Subcutaneous abdominal adipose tissue (tissue), 5 donors: ENCODE data around the gene PROX2.

Source experiments
- H3K27ac ChIP-seq: one replicate; pipeline ENCODE4 v1.7.0; 2013; ENCODE audit warnings: low read depth, mild to moderate bottlenecking, inconsistent platforms, low read length, moderate library complexity
- H3K27me3 ChIP-seq, 5 donors: one replicate each; pipeline ENCODE4 v1.7.0; 2013; ENCODE audit warnings: low read length in 5 of 5, inconsistent platforms in 1 of 5; ENCODE audit not compliant: control insufficient read depth in 5 of 5, insufficient read depth in 4 of 5
- H3K36me3 ChIP-seq, 5 donors: one replicate each; pipeline ENCODE4 v1.7.0; 2013; ENCODE audit warnings: low read length in 5 of 5; ENCODE audit not compliant: control insufficient read depth in 5 of 5, insufficient read depth in 5 of 5
- H3K4me1 ChIP-seq, 5 donors: one replicate each; pipeline ENCODE4 v1.7.0; 2013; ENCODE audit warnings: low read length in 5 of 5, mild to moderate bottlenecking in 3 of 5, moderate library complexity in 1 of 5; ENCODE audit not compliant: control insufficient read depth in 5 of 5, insufficient read depth in 5 of 5
- H3K4me3 ChIP-seq, 5 donors: one replicate each; pipeline ENCODE4 v1.7.0; 2013; ENCODE audit warnings: low read length in 5 of 5, low read depth in 1 of 5
- H3K9ac ChIP-seq, 5 donors: one replicate each; pipeline ENCODE4 v1.7.0; 2013; ENCODE audit warnings: low read length in 5 of 5, mild to moderate bottlenecking in 4 of 5, moderate library complexity in 3 of 5
- H3K9me3 ChIP-seq, 5 donors: one replicate each; pipeline ENCODE4 v1.7.0; 2013; ENCODE audit warnings: low read length in 5 of 5; ENCODE audit not compliant: control insufficient read depth in 5 of 5
- donor health status: healthy.
- donor health status: healthy.
- donor health status: healthy.
- donor health status: healthy.
- donor health status: healthy.

Gene PROX2

GRCh38 chr14:74875941-74876913, at the start of gene PROX2:
Gene PROX2, minus strand, starts transcription at chr14:74876145. Its CDS starts 12,311 bp downstream, at chr14:74863834.
- H3K27ac ChIP-seq = no peak within 1 kb of the TSS
- H3K9ac ChIP-seq = no peak within 1 kb of the TSS
- peaks cover 0 to 14% (median 9%) of the 10 kb centered on the region in 5 donors for H3K4me1 ChIP-seq
- H3K9me3 ChIP-seq = no peaks in the 10 kb centered on the region
- no peaks in the 10 kb centered on the region for H3K27me3 ChIP-seq
- no peak within 1 kb of the TSS for H3K4me3 ChIP-seq
- H3K36me3 ChIP-seq = no peaks in the 10 kb centered on the region

GRCh38 chr14:74924061-74924460, 48.1 kb upstream of the PROX2 start:
- Histone ChIP-seq H3K36me3 (peaks cover 0 to 4% (median 0%) of the 10 kb centered on the region in 5 donors), H3K27me3 (no peaks in the 10 kb centered on the region), H3K27ac (no peak overlapping the region), H3K9me3 (no peaks in the 10 kb centered on the region), H3K4me3 (no peak overlapping the region), H3K9ac (no peak overlapping the region), H3K4me1 (peaks cover 0 to 15% (median 11%) of the 10 kb centered on the region in 5 donors)

- H3K36me3 ChIP-seq = peaks cover 0 to 4% (median 0%) of the 10 kb centered on the region in 5 donors
- H3K9ac ChIP-seq = peak within 1 kb of the TSS in 4 of 5 donors; percentile 77 to 94 (median 84)
- peaks cover 5 to 23% (median 19%) of the 10 kb centered on the region in 5 donors for H3K4me1 ChIP-seq
- H3K4me3 ChIP-seq = peak within 1 kb of the TSS; percentile 56 to 77 (median 66)
- no peaks in the 10 kb centered on the region for H3K9me3 ChIP-seq
- H3K27ac ChIP-seq = no peak within 1 kb of the TSS
- no peaks in the 10 kb centered on the region for H3K27me3 ChIP-seq
These were observed 46.9 kb upstream of the PROX2 start, which contains the start of gene RPS6KL1 for GRCh38 chr14:74922752-74923401. Gene RPS6KL1, minus strand, starts transcription at chr14:74923260. Its CDS starts 1,719 bp downstream, at chr14:74921541.

DNA sequence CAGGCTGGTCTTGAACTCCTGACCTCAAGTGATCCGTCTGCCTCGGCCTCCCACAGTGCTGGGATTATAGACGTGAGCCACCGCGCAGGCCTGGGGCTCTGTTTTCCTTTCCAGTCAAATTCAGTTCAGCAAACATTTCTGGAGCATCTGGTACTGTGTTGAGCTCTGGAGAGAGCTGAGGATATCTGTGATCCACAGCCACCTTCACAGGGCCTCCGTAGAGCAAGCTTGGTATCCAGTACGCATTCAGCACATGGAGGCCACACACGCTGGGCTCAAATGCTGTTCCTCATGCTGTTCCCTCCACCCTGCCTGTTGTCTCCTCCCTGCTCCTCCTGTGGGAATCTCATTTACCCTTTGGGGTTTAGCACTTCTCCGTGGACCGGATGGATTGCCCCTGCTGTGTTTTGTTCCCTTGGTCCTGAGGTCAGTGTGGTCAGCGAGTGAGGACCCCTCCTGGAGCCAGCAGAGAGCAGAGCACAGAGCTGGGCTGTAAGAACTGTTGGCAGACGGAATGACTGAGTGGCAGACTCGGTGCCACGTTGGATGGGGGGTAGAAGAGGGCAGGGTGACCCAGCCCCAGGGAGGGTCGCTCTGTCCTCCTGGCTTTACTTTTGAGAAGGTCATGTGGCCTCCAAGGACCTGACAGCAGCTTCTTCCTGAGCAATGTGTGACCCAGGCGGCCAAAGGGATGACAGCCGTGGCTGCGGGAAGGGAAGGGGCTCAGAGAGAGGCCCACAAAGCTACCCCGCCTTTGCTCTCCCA, 46.2 kb upstream of the PROX2 start:
- H3K36me3 ChIP-seq = peaks cover 0 to 4% (median 0%) of the 10 kb centered on the region in 5 donors
- no peaks in the 10 kb centered on the region for H3K27me3 ChIP-seq
- no peak overlapping the region for H3K27ac ChIP-seq
- H3K4me1 ChIP-seq = peaks cover 11 to 30% (median 26%) of the 10 kb centered on the region in 5 donors
- H3K9me3 ChIP-seq = no peaks in the 10 kb centered on the region
- peak overlapping the region in 4 of 5 donors; percentile 77 to 94 (median 84) for H3K9ac ChIP-seq
- H3K4me3 ChIP-seq = peak overlapping the region; percentile 56 to 77 (median 66)

DNA sequence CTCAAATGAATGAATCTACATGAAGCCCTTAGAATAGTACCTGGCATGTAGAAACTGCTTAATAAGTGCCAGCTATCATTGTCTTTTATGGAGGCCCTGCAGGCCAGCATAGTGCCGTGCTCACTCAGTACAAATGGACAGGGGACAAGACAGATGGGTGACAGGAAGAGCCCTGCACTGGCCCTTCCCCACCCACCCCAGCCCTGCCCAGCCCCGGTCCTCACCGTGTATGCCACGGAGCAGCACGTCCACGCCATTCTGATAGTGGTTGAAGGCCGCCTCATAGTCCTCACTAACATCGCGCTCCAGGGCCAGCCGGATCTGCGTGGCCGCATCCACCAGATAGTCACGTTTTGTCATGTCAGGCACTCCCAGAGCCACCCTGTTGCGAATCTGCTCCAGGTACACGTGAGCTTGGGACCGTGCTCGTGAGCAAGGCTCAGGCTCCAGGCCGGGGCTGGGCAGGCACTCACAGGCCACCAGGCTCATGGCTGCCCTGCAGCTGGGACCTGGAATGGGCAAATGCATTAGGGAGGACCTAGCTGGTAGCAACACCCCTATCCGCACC, 45.2 kb upstream of the PROX2 start:
- Histone ChIP-seq H3K27ac (no peak overlapping the region), H3K36me3 (peaks cover 0 to 4% (median 0%) of the 10 kb centered on the region in 5 donors), H3K9me3 (no peaks in the 10 kb centered on the region), H3K4me1 (peaks cover 15 to 38% (median 34%) of the 10 kb centered on the region in 5 donors), H3K9ac (no peak overlapping the region), H3K27me3 (no peaks in the 10 kb centered on the region), H3K4me3 (no peak overlapping the region)

- Histone ChIP-seq H3K4me3 (no peak overlapping the region), H3K36me3 (peaks cover 0 to 4% (median 0%) of the 10 kb centered on the region in 5 donors), H3K27me3 (no peaks in the 10 kb centered on the region), H3K27ac (no peak overlapping the region), H3K9me3 (no peaks in the 10 kb centered on the region), H3K9ac (peak overlapping the region in 1 of 5 donors; percentile 35), H3K4me1 (peaks cover 15 to 45% (median 41%) of the 10 kb centered on the region in 5 donors)
These were observed 44.3 kb upstream of the PROX2 start for GRCh38 chr14:74920281-74920680.

DNA sequence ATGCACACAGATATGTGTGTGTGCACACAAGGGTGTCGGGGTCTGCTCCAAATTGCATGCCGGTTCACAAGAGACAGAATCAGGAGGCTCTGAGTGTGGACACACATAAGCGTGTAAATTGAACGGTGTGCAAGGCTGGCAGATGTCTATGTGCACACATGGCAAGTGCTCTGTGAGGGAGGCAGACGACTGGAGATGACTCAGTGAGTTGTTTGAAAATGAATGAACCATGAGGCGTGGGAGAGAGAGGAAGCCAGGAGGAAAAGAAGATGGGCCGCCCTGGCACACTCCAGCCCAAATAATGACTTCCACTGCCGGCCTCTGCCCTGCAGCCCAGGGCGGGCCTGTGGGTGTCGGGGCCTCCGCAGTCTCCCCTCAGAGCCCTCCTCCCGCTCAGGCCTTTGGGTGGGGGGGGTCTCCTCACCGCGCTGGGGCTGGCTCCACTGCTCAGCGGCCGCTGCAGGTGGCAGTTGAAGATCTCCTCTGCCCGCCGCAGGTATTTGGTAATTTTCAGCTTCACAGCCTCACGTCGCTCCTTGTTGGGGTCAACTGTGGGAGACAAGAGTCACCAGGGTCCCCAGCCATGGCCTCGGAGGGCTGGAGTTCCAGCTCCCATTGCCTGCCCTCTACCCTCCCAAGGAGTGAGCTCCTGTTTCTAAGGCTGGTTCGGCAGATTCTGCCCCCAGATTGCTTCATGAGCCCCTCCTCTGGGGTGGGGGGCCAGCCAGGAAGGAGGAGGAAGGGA, 43.6 kb upstream of the PROX2 start:
- Histone ChIP-seq H3K4me1 (peaks cover 15 to 45% (median 41%) of the 10 kb centered on the region in 5 donors), H3K9me3 (no peaks in the 10 kb centered on the region), H3K36me3 (peaks cover 0 to 4% (median 0%) of the 10 kb centered on the region in 5 donors), H3K4me3 (no peak overlapping the region), H3K9ac (peak overlapping the region in 1 of 5 donors; percentile 35), H3K27me3 (no peaks in the 10 kb centered on the region), H3K27ac (no peak overlapping the region)

GRCh38 chr14:74918380-74918779, 42.4 kb upstream of the PROX2 start:
- H3K9ac ChIP-seq = peak overlapping the region in 1 of 5 donors; percentile 35
- H3K36me3 ChIP-seq = peaks cover 0 to 4% (median 0%) of the 10 kb centered on the region in 5 donors
- peaks cover 18 to 50% (median 46%) of the 10 kb centered on the region in 5 donors for H3K4me1 ChIP-seq
- no peaks in the 10 kb centered on the region for H3K27me3 ChIP-seq
- H3K4me3 ChIP-seq = no peak overlapping the region
- H3K27ac ChIP-seq = no peak overlapping the region
- no peaks in the 10 kb centered on the region for H3K9me3 ChIP-seq
